WTC11 (cell line): Measurements from ENCODE around the gene AURKAIP1.

Experiments
- TF ChIP-seq, protein P1 (sequence below): sonication (generic); formaldehyde crosslinking; IDR thresholded peaks from 2 replicates; pipeline ENCODE4 v1.8.1; 2022; ENCODE audit warnings: low read depth, mild to moderate bottlenecking, moderate library complexity, missing genetic modification reagents, borderline replicate concordance
- TF ChIP-seq, protein P2 (sequence below): fragments of 200-600 bp; IDR thresholded peaks from 2 replicates; pipeline ENCODE4 v1.8.0; 2022; ENCODE audit warnings: antibody characterized with exemption

DNA sequence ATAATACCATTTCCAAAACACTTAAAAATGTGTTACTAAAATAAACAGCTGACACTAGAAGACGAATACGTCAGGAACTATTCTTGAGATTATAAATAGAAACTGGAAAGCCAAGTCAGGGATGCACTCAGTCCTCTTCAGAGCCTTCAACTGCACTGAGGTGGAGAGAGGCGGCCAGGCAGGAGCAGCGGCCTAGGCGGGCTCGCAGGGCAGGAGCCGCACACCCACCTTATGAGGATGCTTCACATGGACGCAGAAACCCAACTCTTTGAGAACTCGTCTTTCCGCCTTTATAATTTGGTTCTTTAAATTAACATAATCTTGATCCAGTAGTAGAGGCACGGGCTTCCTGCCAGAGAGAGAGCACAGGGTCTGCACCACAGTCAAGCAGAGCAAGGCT is 20.2 kb upstream of the AURKAIP1 start:
- TF ChIP-seq, protein P1, sequence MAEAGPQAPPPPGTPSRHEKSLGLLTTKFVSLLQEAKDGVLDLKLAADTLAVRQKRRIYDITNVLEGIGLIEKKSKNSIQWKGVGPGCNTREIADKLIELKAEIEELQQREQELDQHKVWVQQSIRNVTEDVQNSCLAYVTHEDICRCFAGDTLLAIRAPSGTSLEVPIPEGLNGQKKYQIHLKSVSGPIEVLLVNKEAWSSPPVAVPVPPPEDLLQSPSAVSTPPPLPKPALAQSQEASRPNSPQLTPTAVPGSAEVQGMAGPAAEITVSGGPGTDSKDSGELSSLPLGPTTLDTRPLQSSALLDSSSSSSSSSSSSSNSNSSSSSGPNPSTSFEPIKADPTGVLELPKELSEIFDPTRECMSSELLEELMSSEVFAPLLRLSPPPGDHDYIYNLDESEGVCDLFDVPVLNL: no peak
- TF ChIP-seq, protein P2, sequence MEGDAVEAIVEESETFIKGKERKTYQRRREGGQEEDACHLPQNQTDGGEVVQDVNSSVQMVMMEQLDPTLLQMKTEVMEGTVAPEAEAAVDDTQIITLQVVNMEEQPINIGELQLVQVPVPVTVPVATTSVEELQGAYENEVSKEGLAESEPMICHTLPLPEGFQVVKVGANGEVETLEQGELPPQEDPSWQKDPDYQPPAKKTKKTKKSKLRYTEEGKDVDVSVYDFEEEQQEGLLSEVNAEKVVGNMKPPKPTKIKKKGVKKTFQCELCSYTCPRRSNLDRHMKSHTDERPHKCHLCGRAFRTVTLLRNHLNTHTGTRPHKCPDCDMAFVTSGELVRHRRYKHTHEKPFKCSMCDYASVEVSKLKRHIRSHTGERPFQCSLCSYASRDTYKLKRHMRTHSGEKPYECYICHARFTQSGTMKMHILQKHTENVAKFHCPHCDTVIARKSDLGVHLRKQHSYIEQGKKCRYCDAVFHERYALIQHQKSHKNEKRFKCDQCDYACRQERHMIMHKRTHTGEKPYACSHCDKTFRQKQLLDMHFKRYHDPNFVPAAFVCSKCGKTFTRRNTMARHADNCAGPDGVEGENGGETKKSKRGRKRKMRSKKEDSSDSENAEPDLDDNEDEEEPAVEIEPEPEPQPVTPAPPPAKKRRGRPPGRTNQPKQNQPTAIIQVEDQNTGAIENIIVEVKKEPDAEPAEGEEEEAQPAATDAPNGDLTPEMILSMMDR: no peak
